ENCODE results near the gene CD2BP2.

- TF ChIP-seq, protein P1, sequence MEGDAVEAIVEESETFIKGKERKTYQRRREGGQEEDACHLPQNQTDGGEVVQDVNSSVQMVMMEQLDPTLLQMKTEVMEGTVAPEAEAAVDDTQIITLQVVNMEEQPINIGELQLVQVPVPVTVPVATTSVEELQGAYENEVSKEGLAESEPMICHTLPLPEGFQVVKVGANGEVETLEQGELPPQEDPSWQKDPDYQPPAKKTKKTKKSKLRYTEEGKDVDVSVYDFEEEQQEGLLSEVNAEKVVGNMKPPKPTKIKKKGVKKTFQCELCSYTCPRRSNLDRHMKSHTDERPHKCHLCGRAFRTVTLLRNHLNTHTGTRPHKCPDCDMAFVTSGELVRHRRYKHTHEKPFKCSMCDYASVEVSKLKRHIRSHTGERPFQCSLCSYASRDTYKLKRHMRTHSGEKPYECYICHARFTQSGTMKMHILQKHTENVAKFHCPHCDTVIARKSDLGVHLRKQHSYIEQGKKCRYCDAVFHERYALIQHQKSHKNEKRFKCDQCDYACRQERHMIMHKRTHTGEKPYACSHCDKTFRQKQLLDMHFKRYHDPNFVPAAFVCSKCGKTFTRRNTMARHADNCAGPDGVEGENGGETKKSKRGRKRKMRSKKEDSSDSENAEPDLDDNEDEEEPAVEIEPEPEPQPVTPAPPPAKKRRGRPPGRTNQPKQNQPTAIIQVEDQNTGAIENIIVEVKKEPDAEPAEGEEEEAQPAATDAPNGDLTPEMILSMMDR (IDR thresholded peaks at IDR 0.05), result no peak
- TF ChIP-seq ZFX (IDR thresholded peaks at IDR 0.05; ENCODE audit: borderline replicate concordance), result no peak
Observed at GRCh38 chr16:30354423-30355143, 525 bp downstream of the CD2BP2 start.

Measured in 22Rv1 (cell line).